ENCODE results near the gene KCNQ5.

GRCh38 chr6:73152556-73152955 is 530.7 kb downstream of the KCNQ5 start:
- TF ChIP-seq CTCF (IDR thresholded peaks at IDR 0.05; ENCODE audit: control extremely low read depth in 1 of 3, insufficient read depth in 1 of 3, low read depth in 1 of 3, low read length in 3 of 3) (no peak), CEBPB (IDR thresholded peaks at IDR 0.05; ENCODE audit: low read depth, low read length) (no peak), E2F6 (IDR thresholded peaks at IDR 0.05) (no peak), SAP30 (IDR thresholded peaks at IDR 0.05; ENCODE audit: insufficient read depth, insufficient replicate concordance, low read length) (no peak), EP300 (IDR thresholded peaks at IDR 0.05; ENCODE audit: borderline replicate concordance in 1 of 2, low read depth in 2 of 2, low read length in 2 of 2) (no peak), MAFK (IDR thresholded peaks at IDR 0.05; ENCODE audit: low read depth, low read length) (no peak), MAX (IDR thresholded peaks at IDR 0.05) (no peak), CBX5 (IDR thresholded peaks at IDR 0.05; ENCODE audit: low read depth, low read length) (no peak)

All from H1 (cell line).